SU-DHL-6 (cell line): ENCODE data around the gene TMPRSS4.

Experiments used
- H2AFZ ChIP-seq: fragments of 200-600 bp; sonication (generic); 2 replicates; pipeline ENCODE4 v1.6.1; 2014; ENCODE audit warnings: low read depth, mild to moderate bottlenecking, moderate library complexity, mixed read lengths, antibody characterized with exemption, low read length; ENCODE audit not compliant: severe bottlenecking
- H3F3A ChIP-seq: fragments of 200-600 bp; shearing (Covaris generic); 2 replicates; pipeline ENCODE4 v1.6.0; 2016; ENCODE audit warnings: antibody characterized with exemption, mild to moderate bottlenecking; ENCODE audit not compliant: insufficient read depth
- H3K27ac ChIP-seq: fragments of 200-600 bp; sonication (generic); 2 replicates; pipeline ENCODE4 v1.5.1; 2016; ENCODE audit warnings: low read depth, mild to moderate bottlenecking, low read length, moderate library complexity, mixed read lengths
- H3K27me3 ChIP-seq: fragments of 200-600 bp; sonication (generic), shearing (Covaris generic); 2 replicates; pipeline ENCODE4 v1.6.0; 2014; ENCODE audit warnings: mild to moderate bottlenecking, low read length
- H3K36me3 ChIP-seq: fragments of 200-600 bp; sonication (generic); 2 replicates; pipeline ENCODE4 v1.6.1; 2014; ENCODE audit warnings: mild to moderate bottlenecking, low read length, mixed read lengths
- H3K4me2 ChIP-seq: fragments of 300-600, 200-600 bp; shearing (Covaris generic), sonication (generic); 2 replicates; pipeline ENCODE4 v1.6.0; 2014; ENCODE audit warnings: low read length, low read depth, mild to moderate bottlenecking; ENCODE audit not compliant: poor library complexity, severe bottlenecking
- H3K4me3 ChIP-seq: fragments of 200-600 bp; sonication (generic); 2 replicates; pipeline ENCODE4 v1.5.1; 2014; ENCODE audit warnings: antibody characterized with exemption, low read length, mild to moderate bottlenecking, mixed read lengths; ENCODE audit not compliant: insufficient read depth, poor library complexity, severe bottlenecking
- H3K79me2 ChIP-seq: fragments of 200-600 bp; sonication (generic); 2 replicates; pipeline ENCODE4 v1.6.1; 2014; ENCODE audit warnings: mild to moderate bottlenecking, low read length, moderate library complexity; ENCODE audit not compliant: insufficient read depth
- H3K9ac ChIP-seq: fragments of 200-600 bp; sonication (generic); 2 replicates; pipeline ENCODE4 v1.7.0; 2014; ENCODE audit warnings: mild to moderate bottlenecking, low read length
- H3K9me2 ChIP-seq: fragments of 200-600 bp; sonication (generic); replicated peaks from 2 replicates; pipeline ENCODE4 v1.6.1; 2014; ENCODE audit warnings: low read length; ENCODE audit not compliant: insufficient read depth
- H3K9me3 ChIP-seq: fragments of 200-600 bp; sonication (generic); 2 replicates; pipeline ENCODE4 v1.6.1; 2014; ENCODE audit warnings: low read length, mixed read lengths; ENCODE audit not compliant: insufficient read depth
- H4K20me1 ChIP-seq: fragments of 200-600 bp; sonication (generic); 2 replicates; pipeline ENCODE4 v1.6.1; 2014; ENCODE audit warnings: low read depth, mild to moderate bottlenecking, antibody characterized with exemption, low read length, moderate library complexity, mixed read lengths
- CTCF ChIP-seq: fragments of 200-600 bp; sonication (generic); IDR thresholded peaks from one replicate; pipeline ENCODE4 v1.5.1; 2017; ENCODE audit warnings: antibody characterized with exemption, mild to moderate bottlenecking, low read length, moderate library complexity; ENCODE audit not compliant: insufficient read depth, poor library complexity, severe bottlenecking
- EZH2phosphoT487 ChIP-seq: fragments of 200-600 bp; sonication (generic), shearing (Covaris generic); conservative IDR thresholded peaks from 2 replicates; pipeline ENCODE4 v1.6.1; 2018; ENCODE audit warnings: mild to moderate bottlenecking, antibody characterized with exemption, low read length, moderate library complexity, mixed read lengths

The TMPRSS4 gene

DNA sequence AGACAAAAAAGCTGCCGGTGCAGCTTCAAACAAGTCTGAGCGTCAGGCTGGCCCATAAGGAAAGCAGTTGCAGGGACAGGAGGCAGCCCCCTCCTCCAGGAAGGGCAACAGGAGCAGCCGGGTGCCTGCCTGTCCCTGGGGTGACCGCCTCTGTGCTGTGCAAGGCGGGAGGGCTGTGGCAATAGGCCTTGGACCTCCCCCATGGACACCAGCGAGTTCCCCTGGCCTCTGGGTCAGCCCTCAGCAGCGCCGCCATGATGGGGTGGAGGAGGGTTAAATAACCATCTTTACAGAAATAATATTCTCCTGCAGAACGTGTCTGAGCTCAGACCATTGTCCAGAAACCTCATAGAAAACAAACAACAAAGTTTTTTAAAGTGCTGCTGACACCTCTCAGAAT, 3.3 kb upstream of the TMPRSS4 start:
- TF ChIP-seq EZH2phosphoT487 (no peak), CTCF (no peak)
- Histone ChIP-seq H2AFZ (no peak overlapping the region), H3K4me3 (no peak overlapping the region), H3K4me2 (no peak overlapping the region), H3K9ac (no peak overlapping the region), H3K9me3 (no peaks in the 10 kb centered on the region), H3K27ac (no peak overlapping the region), H4K20me1 (no peaks in the 10 kb centered on the region), H3K27me3 (no peaks in the 10 kb centered on the region), H3K36me3 (no peaks in the 10 kb centered on the region), H3K79me2 (no peaks in the 10 kb centered on the region), H3K9me2 (no peaks in the 10 kb centered on the region), H3F3A (no peaks in the 10 kb centered on the region)

- Histone ChIP-seq H3K9ac (no peak overlapping the region), H3K27ac (no peak overlapping the region), H4K20me1 (no peaks in the 10 kb centered on the region), H3K36me3 (no peaks in the 10 kb centered on the region), H2AFZ (no peak overlapping the region), H3K27me3 (no peaks in the 10 kb centered on the region), H3K9me3 (no peaks in the 10 kb centered on the region), H3K4me3 (no peak overlapping the region), H3K9me2 (no peaks in the 10 kb centered on the region), H3K4me2 (no peak overlapping the region), H3F3A (no peaks in the 10 kb centered on the region), H3K79me2 (no peaks in the 10 kb centered on the region)
- TF ChIP-seq EZH2phosphoT487, result no peak
- no peak for TF ChIP-seq CTCF
Observed at GRCh38 chr11:118074091-118074685, 2.7 kb upstream of the TMPRSS4 start.

GRCh38 chr11:118074785-118075184, 2.1 kb upstream of the TMPRSS4 start:
- no peak overlapping the region for H3K4me2 ChIP-seq
- TF ChIP-seq EZH2phosphoT487 (no peak), CTCF (no peak)
- no peaks in the 10 kb centered on the region for H3K36me3 ChIP-seq
- no peaks in the 10 kb centered on the region for H3K27me3 ChIP-seq
- H3K79me2 ChIP-seq, result no peaks in the 10 kb centered on the region
- H3F3A ChIP-seq, result no peaks in the 10 kb centered on the region
- H3K9me3 ChIP-seq, result no peaks in the 10 kb centered on the region
- H3K9me2 ChIP-seq, result no peaks in the 10 kb centered on the region
- H2AFZ ChIP-seq, result no peak overlapping the region
- H3K9ac ChIP-seq, result no peak overlapping the region
- no peak overlapping the region for H3K27ac ChIP-seq
- no peaks in the 10 kb centered on the region for H4K20me1 ChIP-seq
- no peak overlapping the region for H3K4me3 ChIP-seq
